HUDEP-2 (cell line): ENCODE measurements around the gene LAMB2.

Experiments used
- DNase-seq, 76 experiments: peaks; one replicate each; lab custom pipeline; 2025; ENCODE audit not compliant: unreplicated experiment in 76 of 76; lab: John Stamatoyannopoulos, UW

LAMB2 gene

GRCh38 chr3:49079270-49079669 lies 53.6 kb downstream of the LAMB2 start:
- no peak for DNase-seq

GRCh38 chr3:49076646-49077045 lies 56.2 kb downstream of the LAMB2 start:
- DNase-seq: no peak

- DNase-seq: no peak
Measured at GRCh38 chr3:49076116-49076515, 56.7 kb downstream of the LAMB2 start.
